OCI-LY1 (cell line): Measurements from ENCODE around the gene KLK5.

ENCODE experiments used
- EZH2 ChIP-seq: fragments of 200-600 bp; sonication (generic), shearing (Covaris generic); IDR thresholded peaks from 2 replicates; pipeline ENCODE4 v1.8.0; 2017; ENCODE audit warnings: borderline replicate concordance, mixed run types, mild to moderate bottlenecking, antibody characterized with exemption, low read length, moderate library complexity, mixed read lengths
- TF ChIP-seq, protein P1 (sequence below): fragments of 200-600 bp; sonication (generic), shearing (Covaris generic); IDR thresholded peaks from 2 replicates; pipeline ENCODE4 v1.5.1; 2017; ENCODE audit warnings: mild to moderate bottlenecking, antibody characterized with exemption, low read length, moderate library complexity, mixed read lengths

DNA sequence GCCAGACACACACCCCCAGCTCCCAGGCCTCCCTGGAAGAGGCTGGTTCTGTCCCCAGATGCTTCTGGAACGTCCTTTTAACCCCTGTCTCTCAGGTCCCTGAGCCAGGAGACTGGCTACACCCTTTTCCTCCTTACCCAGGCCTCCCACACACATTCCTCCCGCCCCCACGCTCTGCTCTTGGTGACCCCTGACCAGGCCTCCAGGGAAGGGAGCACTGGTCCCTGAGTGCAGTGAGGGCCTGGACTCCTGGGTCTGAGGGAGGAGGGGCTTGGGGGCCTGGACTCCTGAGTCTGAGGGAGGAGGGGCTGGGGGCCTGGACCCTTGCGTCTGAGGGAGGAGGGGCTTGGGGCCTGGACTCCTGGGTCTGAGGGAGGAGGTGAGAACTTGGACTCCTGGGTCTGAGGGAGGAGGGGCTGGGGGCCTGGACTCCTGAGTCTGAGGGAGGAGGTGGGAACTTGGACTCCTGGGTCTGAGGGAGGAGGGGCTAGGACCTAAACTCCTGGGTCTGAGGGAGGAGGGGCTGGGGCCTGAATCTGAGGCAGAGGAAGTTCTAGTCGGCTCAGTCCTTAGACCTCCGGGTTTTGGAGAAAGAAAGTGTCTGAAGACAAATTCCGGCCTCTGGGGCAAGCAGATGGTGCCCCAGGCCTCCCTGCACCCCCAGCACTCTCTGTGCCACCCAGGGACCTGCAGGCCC lies 16.0 kb upstream of the KLK5 start:
- TF ChIP-seq, protein P1, sequence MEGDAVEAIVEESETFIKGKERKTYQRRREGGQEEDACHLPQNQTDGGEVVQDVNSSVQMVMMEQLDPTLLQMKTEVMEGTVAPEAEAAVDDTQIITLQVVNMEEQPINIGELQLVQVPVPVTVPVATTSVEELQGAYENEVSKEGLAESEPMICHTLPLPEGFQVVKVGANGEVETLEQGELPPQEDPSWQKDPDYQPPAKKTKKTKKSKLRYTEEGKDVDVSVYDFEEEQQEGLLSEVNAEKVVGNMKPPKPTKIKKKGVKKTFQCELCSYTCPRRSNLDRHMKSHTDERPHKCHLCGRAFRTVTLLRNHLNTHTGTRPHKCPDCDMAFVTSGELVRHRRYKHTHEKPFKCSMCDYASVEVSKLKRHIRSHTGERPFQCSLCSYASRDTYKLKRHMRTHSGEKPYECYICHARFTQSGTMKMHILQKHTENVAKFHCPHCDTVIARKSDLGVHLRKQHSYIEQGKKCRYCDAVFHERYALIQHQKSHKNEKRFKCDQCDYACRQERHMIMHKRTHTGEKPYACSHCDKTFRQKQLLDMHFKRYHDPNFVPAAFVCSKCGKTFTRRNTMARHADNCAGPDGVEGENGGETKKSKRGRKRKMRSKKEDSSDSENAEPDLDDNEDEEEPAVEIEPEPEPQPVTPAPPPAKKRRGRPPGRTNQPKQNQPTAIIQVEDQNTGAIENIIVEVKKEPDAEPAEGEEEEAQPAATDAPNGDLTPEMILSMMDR, result no peak
- TF ChIP-seq EZH2, result no peak
